H7 (cell line): ENCODE measurements around the gene DNAJC10. TPM values are rescaled to one million over a fixed set of nuclear protein-coding genes. Genes with fewer than 3 reads are reported as not detected.

Experiments used
- DNase-seq: peaks from one replicate; pipeline ENCODE4 v3.0.0; 2012
- H3K27me3 ChIP-seq: 2 replicates; pipeline ENCODE4 v1.6.0; 2011; ENCODE audit warnings: mild to moderate bottlenecking, low read length; ENCODE audit not compliant: control insufficient read depth, insufficient read depth
- H3K36me3 ChIP-seq: replicated peaks from 2 replicates; pipeline ENCODE4 v1.5.1; 2011; ENCODE audit warnings: low read length; ENCODE audit not compliant: control insufficient read depth, insufficient read depth
- H3K4me3 ChIP-seq: 2 replicates; pipeline ENCODE4 v1.5.1; 2011; ENCODE audit warnings: low read depth, mild to moderate bottlenecking, control low read depth, low read length, moderate library complexity; ENCODE audit not compliant: insufficient read depth
- total RNA-seq: library from RNA; depleted of rRNA; stranded (reverse); fragments of >200 nt; shearing (Covaris generic); gene quantifications from 2 replicates; pipeline ENCODE4 v1.2.3, GENCODE V29; 2014

DNAJC10 gene
- total RNA-seq, 1 experiment from 2014 or later, result 71.4 TPM

DNA sequence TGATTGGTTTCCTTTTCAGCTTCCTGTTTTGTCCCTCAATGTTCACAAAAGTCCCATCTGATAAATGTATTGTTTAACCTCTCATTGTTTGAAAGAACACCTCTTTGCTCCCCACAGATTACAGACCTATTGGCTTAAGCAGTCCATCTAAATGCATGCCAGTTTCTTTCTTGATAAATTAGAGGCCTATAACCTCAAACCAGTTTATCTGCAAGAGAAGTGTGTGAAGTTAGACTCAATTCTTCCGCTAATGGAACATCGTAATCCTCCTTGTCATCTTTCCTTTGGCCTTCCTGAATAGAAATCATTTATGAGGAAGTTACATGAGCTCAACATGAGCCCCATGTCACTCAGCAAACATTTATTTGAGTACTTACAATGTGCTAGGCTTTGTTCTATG lies 76.4 kb downstream of the DNAJC10 start:
- no peaks in the 10 kb centered on the region for H3K36me3 ChIP-seq

DNA sequence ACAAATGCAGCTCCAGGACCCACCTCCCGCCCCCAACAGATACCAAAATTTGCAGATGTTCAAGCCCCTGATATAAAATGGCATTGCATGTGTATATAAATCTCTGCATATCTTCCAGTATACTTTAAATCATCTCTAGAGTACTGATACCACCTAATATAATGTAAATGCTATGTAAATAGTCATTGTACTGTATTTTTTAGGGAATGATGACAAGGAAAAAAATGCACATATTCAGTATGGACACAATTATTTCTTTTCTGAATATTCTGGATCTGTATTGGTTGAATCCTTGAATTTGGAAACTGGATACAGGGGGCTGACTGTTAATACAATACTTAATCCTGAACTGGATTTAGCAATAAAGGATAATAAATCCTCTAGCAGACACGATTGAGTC lies 82.7 kb downstream of the DNAJC10 start:
- Histone ChIP-seq H3K36me3 (no peaks in the 10 kb centered on the region), H3K4me3 (no peak overlapping the region), H3K27me3 (no peaks in the 10 kb centered on the region)
- no peak for DNase-seq

More for the DNA sequence above, 76.4 kb downstream of the DNAJC10 start:
- no peak for DNase-seq
- no peak overlapping the region for H3K4me3 ChIP-seq
- H3K27me3 ChIP-seq, result no peaks in the 10 kb centered on the region

DNA sequence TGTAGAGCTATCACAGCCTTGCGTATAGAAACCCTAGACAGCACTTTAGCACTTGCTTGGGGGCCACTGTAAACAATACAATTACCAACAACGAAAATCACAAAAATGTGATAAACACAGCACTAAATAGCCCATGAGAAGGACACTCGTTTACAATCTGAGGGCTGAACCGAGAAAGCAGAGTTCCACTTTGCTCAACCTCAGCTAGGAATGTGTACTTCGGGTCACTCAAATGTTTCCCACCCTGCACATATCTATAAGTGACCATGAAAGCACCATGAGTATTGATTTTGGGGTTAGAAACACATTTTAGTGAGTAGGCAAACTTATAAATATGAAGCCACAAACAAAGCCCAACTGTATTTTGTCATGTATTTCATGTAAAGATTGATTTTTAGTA lies 88.1 kb downstream of the DNAJC10 start:
- no peak overlapping the region for H3K4me3 ChIP-seq
- no peak for DNase-seq
- H3K27me3 ChIP-seq, result no peaks in the 10 kb centered on the region
- H3K36me3 ChIP-seq, result no peaks in the 10 kb centered on the region

DNA sequence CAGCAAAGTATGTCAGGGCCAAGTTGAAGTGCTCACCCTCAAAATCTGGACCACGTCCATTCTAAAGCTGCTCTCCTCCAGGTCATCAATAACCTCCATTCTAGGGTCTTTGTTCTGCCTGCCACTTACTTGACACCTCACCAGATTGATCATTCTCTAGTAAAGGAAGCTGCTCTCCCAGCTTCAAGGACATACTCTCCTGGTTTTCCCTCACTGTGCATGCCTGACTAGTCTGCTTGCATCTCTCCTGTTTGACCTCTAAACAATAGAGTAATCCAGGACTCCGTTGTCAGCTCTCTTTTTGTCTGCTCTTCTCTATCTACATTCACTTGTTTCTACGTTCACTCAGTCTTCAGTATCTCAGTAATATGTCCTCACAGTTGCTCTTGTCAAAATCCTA lies 91.3 kb downstream of the DNAJC10 start:
- Histone ChIP-seq H3K27me3 (no peaks in the 10 kb centered on the region), H3K36me3 (no peaks in the 10 kb centered on the region), H3K4me3 (no peak overlapping the region)
- no peak for DNase-seq

DNA sequence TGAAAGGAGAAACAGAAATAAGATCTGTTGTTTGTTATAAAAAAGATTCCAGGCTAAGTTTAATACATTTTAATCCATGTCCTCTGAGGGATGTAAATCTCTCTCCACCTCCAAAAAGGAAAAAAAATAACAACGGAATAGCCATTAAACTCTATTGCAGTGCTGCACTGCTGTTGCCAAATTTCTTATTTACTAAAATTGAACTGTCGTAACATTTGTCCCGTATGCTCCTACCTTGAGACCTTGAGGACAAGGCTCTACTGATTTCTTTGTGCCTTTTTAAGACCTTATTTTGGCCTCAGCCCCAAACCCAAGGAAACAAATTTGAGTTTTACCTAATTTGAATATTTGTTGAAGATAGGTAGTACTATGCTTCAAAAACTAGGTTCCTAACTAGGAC lies 94.0 kb downstream of the DNAJC10 start:
- no peaks in the 10 kb centered on the region for H3K36me3 ChIP-seq
- no peak overlapping the region for H3K4me3 ChIP-seq
- DNase-seq, result no peak
- H3K27me3 ChIP-seq, result no peaks in the 10 kb centered on the region

DNA sequence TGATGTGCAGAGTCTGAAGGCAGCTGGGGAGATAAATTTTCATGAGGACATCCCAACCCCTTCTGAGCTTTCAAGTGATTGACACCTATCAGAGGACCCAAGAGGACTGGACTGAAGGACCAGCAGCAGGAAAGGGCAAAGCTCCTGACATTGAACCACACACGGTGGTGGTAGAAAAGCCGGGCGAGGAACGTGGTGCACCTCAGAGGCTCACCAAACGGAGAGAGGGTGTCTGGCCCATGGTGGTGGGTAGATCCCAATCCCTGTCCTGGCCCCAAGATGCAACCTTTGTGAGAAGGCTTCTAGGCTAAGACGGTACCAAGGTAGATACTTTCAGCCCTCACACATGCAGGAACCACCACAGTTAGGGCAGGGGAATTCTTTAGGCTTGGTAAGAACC lies 98.3 kb downstream of the DNAJC10 start:
- no peaks in the 10 kb centered on the region for H3K36me3 ChIP-seq
- H3K4me3 ChIP-seq, result no peak overlapping the region
- H3K27me3 ChIP-seq, result no peaks in the 10 kb centered on the region
- DNase-seq, result no peak

DNA sequence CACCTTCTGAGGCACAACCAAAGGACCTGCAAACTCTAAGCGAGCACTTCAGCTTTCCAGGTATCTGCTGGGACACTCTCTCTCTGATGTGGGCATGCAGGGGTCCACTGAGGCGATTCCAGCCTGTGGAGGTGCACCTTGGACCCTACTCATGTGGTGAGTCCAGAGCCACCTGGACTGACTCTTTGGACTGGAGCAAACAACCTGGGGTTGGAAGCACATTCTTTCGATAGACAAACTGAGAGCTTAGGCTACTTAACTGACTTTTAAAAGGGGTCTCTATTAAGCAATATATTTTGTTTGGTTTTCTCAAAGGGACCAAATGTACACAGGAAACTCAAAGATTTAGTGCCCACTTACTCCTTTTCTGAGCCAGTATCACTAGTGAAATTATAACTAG lies 98.7 kb downstream of the DNAJC10 start:
- Histone ChIP-seq H3K27me3 (no peaks in the 10 kb centered on the region), H3K4me3 (no peak overlapping the region), H3K36me3 (no peaks in the 10 kb centered on the region)
- DNase-seq, result no peak

DNA sequence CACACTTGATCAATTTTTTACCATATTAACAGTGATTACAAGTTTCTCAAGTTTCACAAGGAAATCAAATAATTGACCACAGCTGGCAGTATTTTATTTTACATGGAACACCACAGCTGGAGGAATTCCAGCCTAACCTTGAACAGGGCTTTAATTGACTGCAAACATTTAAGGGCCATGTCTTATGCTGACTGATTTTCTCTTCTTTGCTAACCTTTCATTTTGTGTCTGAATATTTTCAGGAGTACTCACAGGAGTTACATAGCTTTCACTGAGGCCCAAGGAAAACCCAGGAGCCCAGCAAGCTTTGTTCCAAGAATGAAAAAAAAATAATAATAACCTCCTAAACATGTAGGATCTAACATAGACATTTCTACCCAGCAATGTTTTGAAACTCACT lies 100.8 kb downstream of the DNAJC10 start:
- DNase-seq, result no peak
- H3K27me3 ChIP-seq, result no peaks in the 10 kb centered on the region
- H3K36me3 ChIP-seq, result no peaks in the 10 kb centered on the region
- H3K4me3 ChIP-seq, result no peak overlapping the region

DNA sequence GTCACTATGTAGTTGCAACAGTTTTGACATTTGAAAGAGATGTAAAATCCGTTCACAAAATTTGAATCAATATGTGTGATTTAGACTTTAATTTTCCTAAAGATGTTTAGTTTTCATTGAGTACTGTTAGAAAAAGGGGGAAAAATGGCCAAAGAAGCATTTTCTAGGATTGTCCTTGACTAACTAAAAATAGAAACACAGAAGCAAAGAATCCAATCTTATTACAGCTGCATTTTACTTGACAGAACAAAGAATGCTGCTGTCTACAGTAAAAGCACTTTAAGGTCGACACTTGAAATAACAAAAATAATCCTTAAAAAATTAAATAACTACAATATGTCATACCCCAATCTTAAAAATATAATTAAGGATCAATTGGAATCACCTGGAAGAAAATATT lies 101.5 kb downstream of the DNAJC10 start:
- no peaks in the 10 kb centered on the region for H3K36me3 ChIP-seq
- no peak overlapping the region for H3K4me3 ChIP-seq
- H3K27me3 ChIP-seq, result no peaks in the 10 kb centered on the region
- DNase-seq, result no peak

DNA sequence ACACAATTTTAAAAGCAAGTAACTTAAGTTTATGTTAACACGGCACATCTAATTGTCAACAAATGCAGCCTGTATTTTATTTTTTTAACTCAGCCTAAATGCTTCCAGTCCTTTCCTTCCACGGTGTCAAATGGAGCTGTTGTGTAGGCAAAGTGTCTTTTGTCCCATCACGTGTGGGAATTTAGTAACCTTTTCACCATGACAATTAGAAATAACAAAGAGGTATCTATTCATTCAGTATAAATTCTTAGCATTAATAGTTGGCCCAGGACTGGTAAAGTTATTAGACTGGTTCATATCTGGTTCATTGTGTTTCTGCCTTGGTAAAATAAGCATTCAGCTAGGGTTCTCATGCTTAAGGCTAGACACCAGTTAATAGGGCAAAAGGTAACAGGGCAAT lies 102.4 kb downstream of the DNAJC10 start:
- no peak for DNase-seq
- no peaks in the 10 kb centered on the region for H3K27me3 ChIP-seq
- H3K4me3 ChIP-seq, result no peak overlapping the region
- H3K36me3 ChIP-seq, result no peaks in the 10 kb centered on the region

DNA sequence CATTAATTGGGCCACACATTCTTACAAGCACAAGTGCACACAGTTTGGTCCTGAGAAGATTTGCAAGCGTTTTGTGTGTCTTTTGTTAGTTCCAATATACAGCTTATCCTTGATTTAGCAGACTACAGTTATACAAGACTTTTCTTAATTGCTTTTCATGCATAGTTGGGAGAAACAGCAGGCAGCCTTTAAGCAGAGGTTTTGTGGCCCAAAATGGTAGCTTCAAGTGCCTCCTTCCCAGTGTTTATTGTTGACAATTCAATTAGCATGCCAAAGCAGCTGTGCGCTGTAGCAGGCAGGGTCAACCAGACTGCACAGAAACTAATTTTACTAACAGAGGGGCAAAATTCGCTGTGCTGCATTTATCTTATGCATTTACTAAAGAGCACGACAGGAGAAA lies 102.9 kb downstream of the DNAJC10 start:
- H3K4me3 ChIP-seq, result no peak overlapping the region
- H3K27me3 ChIP-seq, result no peaks in the 10 kb centered on the region
- DNase-seq, result peak; percentile 7
- H3K36me3 ChIP-seq, result no peaks in the 10 kb centered on the region

DNA sequence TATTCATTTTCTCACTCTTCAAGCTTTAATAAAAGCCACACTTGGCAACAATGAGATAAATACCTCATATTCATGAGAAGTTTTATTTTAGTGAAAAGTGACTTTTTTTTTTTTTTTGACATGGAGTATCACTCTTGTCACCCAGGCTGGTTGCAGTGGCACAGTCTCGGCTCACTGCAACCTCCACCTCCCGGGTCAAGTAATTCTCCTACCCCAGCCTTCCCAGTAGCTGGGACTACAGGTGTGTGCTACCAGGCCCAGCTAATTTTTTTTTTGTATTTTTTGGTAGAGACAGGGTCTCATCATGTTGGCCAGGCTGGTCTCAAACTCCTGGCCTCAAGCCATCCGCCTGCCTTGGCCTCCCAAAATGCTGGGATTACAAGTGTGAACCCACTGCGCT lies 103.4 kb downstream of the DNAJC10 start:
- DNase-seq, result no peak
- H3K27me3 ChIP-seq, result no peaks in the 10 kb centered on the region
- no peaks in the 10 kb centered on the region for H3K36me3 ChIP-seq
- H3K4me3 ChIP-seq, result no peak overlapping the region

DNA sequence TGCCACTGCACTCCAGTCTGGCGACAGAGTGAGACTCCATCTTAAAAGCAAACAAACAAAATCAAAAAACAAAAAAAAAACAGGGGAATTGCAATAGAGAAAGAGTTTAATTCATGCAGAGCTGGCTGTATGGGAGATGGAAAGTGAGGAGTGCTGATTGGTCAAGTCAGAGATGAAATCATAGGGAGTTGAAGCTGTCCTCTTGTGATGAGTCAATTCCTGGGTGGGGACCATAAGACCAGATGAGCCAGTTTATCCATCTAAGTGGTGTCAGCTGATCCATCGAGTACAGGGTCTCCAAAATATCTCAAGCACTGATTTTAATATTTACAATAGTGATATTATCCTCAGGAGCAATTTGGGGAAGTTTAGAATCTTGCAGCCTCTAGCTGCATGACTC lies 105.1 kb downstream of the DNAJC10 start:
- Histone ChIP-seq H3K36me3 (no peaks in the 10 kb centered on the region), H3K4me3 (no peak overlapping the region), H3K27me3 (no peaks in the 10 kb centered on the region)
- no peak for DNase-seq

DNA sequence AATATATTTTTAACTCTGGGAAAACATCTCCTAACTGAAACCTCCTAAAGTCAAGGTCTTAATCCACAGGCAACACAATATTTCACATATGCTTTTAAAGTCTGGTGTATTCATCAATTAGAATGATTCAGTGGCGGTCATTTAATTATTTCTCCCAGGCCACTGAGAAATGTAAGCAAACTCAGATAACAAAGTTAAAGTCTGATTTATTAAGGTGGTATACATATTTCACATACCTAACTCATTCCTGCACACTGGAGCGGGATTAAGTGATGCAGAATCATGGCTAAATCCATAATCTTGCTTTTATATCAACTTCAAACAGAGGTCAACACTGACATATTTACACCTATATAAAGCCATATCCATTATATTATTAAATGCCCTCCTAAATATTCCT lies 106.7 kb downstream of the DNAJC10 start:
- no peaks in the 10 kb centered on the region for H3K27me3 ChIP-seq
- H3K36me3 ChIP-seq, result no peaks in the 10 kb centered on the region
- DNase-seq, result no peak
- no peak overlapping the region for H3K4me3 ChIP-seq

DNA sequence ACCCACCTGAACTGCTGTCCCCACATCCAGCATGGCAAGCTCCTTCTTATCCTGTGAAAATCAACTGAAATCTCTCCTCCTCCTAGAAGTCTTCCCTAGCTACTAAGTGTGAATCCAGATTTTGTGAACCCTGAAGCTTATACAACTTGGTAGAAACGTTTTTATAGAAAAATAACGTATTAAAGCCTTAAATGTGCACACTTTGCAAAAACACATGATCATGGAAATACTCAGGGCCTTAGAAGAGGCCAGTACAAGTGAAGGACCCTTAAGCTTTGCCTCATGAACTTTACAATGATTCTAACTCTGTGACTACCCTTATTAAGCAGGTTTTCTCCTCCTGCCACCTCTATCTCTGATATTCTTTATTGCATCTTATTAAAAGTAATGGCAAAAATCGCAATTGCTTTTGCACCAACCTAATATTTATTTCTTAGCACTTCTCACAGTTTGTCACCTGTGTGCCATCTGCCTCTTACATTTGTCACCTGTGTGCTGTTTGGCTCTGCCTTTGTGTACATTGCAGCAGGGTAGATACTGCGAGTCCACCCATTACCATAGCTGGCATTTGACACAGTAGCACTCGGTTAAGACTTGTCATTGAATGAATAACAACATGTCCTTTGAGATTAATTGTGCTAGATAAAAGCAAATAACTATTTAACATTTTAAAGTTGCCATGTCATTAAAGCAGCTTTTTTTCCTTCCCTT lies 108.2 kb downstream of the DNAJC10 start:
- H3K4me3 ChIP-seq, result no peak overlapping the region
- DNase-seq, result no peak
- H3K27me3 ChIP-seq, result no peaks in the 10 kb centered on the region
- H3K36me3 ChIP-seq, result no peaks in the 10 kb centered on the region

DNA sequence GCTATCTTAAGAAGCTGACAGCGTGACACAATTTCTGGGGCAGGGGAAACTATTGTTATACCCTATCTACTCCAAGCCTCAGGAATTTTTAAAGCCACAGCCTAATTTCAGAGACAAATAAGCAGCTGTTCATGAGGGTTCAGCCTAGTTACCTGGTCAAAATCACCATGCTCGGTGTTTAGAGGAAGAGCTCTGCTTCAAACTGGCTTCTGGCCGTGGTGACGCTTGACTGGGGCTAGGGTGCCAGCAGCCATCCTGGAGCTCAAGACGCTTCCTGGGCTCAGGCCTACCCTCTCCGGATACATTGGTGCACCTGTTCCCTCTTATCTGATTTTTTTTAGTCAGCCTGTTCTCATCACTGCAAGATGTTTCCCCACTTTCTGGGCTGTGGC lies 108.7 kb downstream of the DNAJC10 start:
- Histone ChIP-seq H3K27me3 (no peaks in the 10 kb centered on the region), H3K36me3 (no peaks in the 10 kb centered on the region), H3K4me3 (no peak overlapping the region)
- no peak for DNase-seq
